K562 (cell line): Measurements from ENCODE around the gene MTMR3. TPM values are rescaled to one million over a fixed set of nuclear protein-coding genes. Genes with fewer than 3 reads are reported as not detected.

Source experiments
- CREM ChIP-seq: IDR thresholded peaks from 2 replicates; pipeline ENCODE4 v1.6.1; 2014; ENCODE audit warnings: antibody characterized with exemption, low read depth
- EZH2 ChIP-seq: IDR thresholded peaks from 2 replicates; pipeline ENCODE4 v1.6.1; 2012; ENCODE audit warnings: low read depth, mild to moderate bottlenecking, inconsistent platforms, low read length, borderline replicate concordance
- FOXP4 ChIP-seq: sonication (generic); formaldehyde crosslinking; IDR thresholded peaks from 2 replicates; pipeline ENCODE4 v1.8.0; 2022; ENCODE audit warnings: mild to moderate bottlenecking, missing genetic modification reagents, borderline replicate concordance
- HINFP ChIP-seq: fragments of 450-650 bp; conservative IDR thresholded peaks from 2 replicates; pipeline ENCODE4 v1.6.1; 2016; ENCODE audit warnings: missing genetic modification characterization, low read depth, mild to moderate bottlenecking, control low read depth, missing compliant biosample characterization
- KDM4B ChIP-seq, 2 experiments: fragments of 450-650 bp in 1 of 2; sonication (generic) in 1 of 2; IDR thresholded peaks; 2 replicates each; pipeline ENCODE4 v1.6.1; 2016 to 2017; ENCODE audit warnings: borderline replicate concordance in 2 of 2, antibody characterized with exemption in 1 of 2, low read depth in 1 of 2, mild to moderate bottlenecking in 1 of 2
- MCM2 ChIP-seq: fragments of 450-650 bp; IDR thresholded peaks from 2 replicates; pipeline ENCODE4 v1.6.1; 2017; ENCODE audit warnings: low read depth, mild to moderate bottlenecking
- MED1 ChIP-seq: sonication (generic); formaldehyde crosslinking; IDR thresholded peaks from 2 replicates; pipeline ENCODE4 v1.8.1; 2023; ENCODE audit warnings: missing genetic modification reagents, borderline replicate concordance
- NFE2 ChIP-seq: IDR thresholded peaks from 2 replicates; pipeline ENCODE4 v1.6.1; 2014; ENCODE audit warnings: antibody characterized with exemption, low read depth
- PHF8 ChIP-seq: fragments of 200-600 bp; sonication (generic); IDR thresholded peaks from 2 replicates; pipeline ENCODE4 v1.6.1; 2012; ENCODE audit warnings: mixed run types, mild to moderate bottlenecking, inconsistent platforms, low read length, moderate library complexity, borderline replicate concordance
- PPARD ChIP-seq: fragments of 250-450 bp; sonication (Bioruptor Pico); IDR thresholded peaks from 2 replicates; pipeline ENCODE4 v1.8.0; 2022; ENCODE audit warnings: inconsistent platforms, mild to moderate bottlenecking, moderate library complexity
- RCOR1 ChIP-seq, 2 experiments: IDR thresholded peaks; 2 replicates each; pipeline ENCODE4 v1.6.1; 2012; ENCODE audit warnings: low read depth in 2 of 2, low read length in 2 of 2, borderline replicate concordance in 1 of 2, improper control_type of control experiment in 1 of 2
- ZBTB1 ChIP-seq: sonication (generic); formaldehyde crosslinking; IDR thresholded peaks from 2 replicates; pipeline ENCODE4 v1.8.1; 2023; ENCODE audit warnings: missing genetic modification reagents, low read depth, mild to moderate bottlenecking, borderline replicate concordance
- ZC3H11A ChIP-seq: IDR thresholded peaks from 2 replicates; pipeline ENCODE4 v1.6.1; 2012; ENCODE audit warnings: low read depth, low read length, improper control_type of control experiment
- ZKSCAN1 ChIP-seq: fragments of 150-350 bp; IDR thresholded peaks from 2 replicates; pipeline ENCODE4 v1.6.1; 2016; ENCODE audit warnings: low read depth, low read length
- ZNF224 ChIP-seq: sonication (generic); formaldehyde crosslinking; IDR thresholded peaks from 2 replicates; pipeline ENCODE4 v1.8.0; 2022; ENCODE audit warnings: mild to moderate bottlenecking, missing genetic modification reagents
- polyA plus RNA-seq, 8 experiments: library from polyadenylated mRNA; depleted of rRNA in 4 of 8; stranded (reverse) in 5 of 8; unstranded in 3 of 8; fragments of >200 nt; fragmentation: Nextera tagmentation in 2 of 8; fragmentation: Illumina TruSeq in 1 of 8; extraction: Ambion mirVana in 2 of 8; extraction: Trizol in 1 of 8; gene quantifications; 2 replicates each; pipeline versions ENCODE4 v1.2.1 to v1.2.3, GENCODE V29; 2011 to 2014; ENCODE audit warnings: inconsistent platforms in 1 of 8, missing spikeins in 1 of 8
- total RNA-seq, 7 experiments: library from RNA; depleted of rRNA in 6 of 7; stranded (reverse); fragments of >200 nt in 6 of 7; fragmentation: Illumina TruSeq in 2 of 7; extraction: Trizol in 2 of 7; gene quantifications; 2 replicates each; pipeline versions ENCODE4 v1.2.1 to v1.2.3, GENCODE V29; 2011 to 2021; ENCODE audit warnings: low replicate concordance in 1 of 7
- TF ChIP-seq, protein P1 (sequence below): fragments of 450-650 bp; formaldehyde crosslinking; IDR thresholded peaks from 2 replicates; pipeline ENCODE4 v1.4.0; 2020; ENCODE audit warnings: mild to moderate bottlenecking, moderate library complexity
- TF ChIP-seq, protein P2 (sequence below): fragments of 250-450 bp; sonication (Bioruptor Pico); IDR thresholded peaks from 2 replicates; pipeline ENCODE4 v1.8.0; 2022; ENCODE audit warnings: inconsistent platforms

The MTMR3 gene
- total and polyA plus RNA-seq, 9 of the 15 experiments (the other 6 are each of a cell fraction or from before 2014, with no cell fraction given), result 1.6 to 13.7 (median 7.9) TPM

DNA sequence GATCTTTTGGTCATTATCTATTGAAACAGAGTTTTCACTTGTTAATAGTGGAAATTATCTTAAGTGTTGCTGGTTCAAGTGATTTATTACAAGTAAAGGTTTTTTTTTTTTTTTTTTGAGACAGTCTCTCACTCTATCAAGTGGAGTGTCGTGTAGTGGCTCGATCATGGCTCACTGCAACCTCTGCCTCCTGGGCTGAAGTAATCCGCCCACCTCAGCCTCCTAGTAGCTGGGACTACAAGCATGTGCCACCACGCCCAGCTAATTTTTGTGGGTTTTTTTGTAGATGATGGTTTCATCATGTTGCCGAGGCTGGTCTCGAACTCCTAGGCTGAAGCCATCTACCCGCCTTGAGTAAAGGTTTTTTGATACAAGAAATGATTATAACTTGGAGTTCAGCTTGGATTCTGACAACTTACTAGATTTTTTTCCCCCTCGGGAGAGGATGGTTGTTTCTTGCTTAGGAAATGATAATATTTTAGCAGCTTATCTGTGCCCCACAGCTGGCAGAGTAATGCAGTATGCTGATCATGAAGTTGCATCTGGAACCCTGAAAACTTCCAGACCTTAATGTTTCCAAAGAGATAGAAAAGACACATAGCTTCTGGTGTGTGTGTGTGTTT lies 68.9 kb downstream of the MTMR3 start (continued):
- no peak for TF ChIP-seq HINFP (tag)
- TF ChIP-seq NFE2, result no peak
- no peak for TF ChIP-seq PHF8
- no peak for TF ChIP-seq CREM
- TF ChIP-seq EZH2, result no peak
- TF ChIP-seq ZKSCAN1, result 0 out of 2 replicates have a peak, but pooled peaks have one; percentile 45
- no peak for TF ChIP-seq ZNF224 (CRISPR knock-in tag)
- no peak for TF ChIP-seq MCM2
- TF ChIP-seq FOXP4 (CRISPR knock-in tag), result no peak
- TF ChIP-seq ZC3H11A, result no peak
- TF ChIP-seq ZBTB1 (CRISPR knock-in tag), result no peak
- TF ChIP-seq KDM4B (IDR thresholded peaks at IDR 0.05; ENCODE audit: borderline replicate concordance in 2 of 2, low read depth in 1 of 2), result no peak
- TF ChIP-seq, protein P1, sequence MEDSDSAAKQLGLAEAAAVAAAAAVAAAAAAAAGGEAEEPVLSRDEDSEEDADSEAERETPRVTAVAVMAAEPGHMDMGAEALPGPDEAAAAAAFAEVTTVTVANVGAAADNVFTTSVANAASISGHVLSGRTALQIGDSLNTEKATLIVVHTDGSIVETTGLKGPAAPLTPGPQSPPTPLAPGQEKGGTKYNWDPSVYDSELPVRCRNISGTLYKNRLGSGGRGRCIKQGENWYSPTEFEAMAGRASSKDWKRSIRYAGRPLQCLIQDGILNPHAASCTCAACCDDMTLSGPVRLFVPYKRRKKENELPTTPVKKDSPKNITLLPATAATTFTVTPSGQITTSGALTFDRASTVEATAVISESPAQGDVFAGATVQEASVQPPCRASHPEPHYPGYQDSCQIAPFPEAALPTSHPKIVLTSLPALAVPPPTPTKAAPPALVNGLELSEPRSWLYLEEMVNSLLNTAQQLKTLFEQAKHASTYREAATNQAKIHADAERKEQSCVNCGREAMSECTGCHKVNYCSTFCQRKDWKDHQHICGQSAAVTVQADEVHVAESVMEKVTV (CRISPR knock-in tag), result 0 out of 2 replicates have a peak, but pooled peaks have one; percentile 16
- peak in 1 of 2 experiments; percentile 78; a peak in 2 of 4 replicates for TF ChIP-seq RCOR1 (IDR thresholded peaks at IDR 0.05; ENCODE audit: borderline replicate concordance in 1 of 2, low read depth in 2 of 2, low read length in 2 of 2)
- TF ChIP-seq, protein P2, sequence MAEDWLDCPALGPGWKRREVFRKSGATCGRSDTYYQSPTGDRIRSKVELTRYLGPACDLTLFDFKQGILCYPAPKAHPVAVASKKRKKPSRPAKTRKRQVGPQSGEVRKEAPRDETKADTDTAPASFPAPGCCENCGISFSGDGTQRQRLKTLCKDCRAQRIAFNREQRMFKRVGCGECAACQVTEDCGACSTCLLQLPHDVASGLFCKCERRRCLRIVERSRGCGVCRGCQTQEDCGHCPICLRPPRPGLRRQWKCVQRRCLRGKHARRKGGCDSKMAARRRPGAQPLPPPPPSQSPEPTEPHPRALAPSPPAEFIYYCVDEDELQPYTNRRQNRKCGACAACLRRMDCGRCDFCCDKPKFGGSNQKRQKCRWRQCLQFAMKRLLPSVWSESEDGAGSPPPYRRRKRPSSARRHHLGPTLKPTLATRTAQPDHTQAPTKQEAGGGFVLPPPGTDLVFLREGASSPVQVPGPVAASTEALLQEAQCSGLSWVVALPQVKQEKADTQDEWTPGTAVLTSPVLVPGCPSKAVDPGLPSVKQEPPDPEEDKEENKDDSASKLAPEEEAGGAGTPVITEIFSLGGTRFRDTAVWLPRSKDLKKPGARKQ, result no peak
- TF ChIP-seq MED1 (CRISPR knock-in tag), result no peak
- TF ChIP-seq PPARD (CRISPR knock-in tag), result no peak
